ENCODE data around the gene TBKBP1.

Gene TBKBP1, protein sequence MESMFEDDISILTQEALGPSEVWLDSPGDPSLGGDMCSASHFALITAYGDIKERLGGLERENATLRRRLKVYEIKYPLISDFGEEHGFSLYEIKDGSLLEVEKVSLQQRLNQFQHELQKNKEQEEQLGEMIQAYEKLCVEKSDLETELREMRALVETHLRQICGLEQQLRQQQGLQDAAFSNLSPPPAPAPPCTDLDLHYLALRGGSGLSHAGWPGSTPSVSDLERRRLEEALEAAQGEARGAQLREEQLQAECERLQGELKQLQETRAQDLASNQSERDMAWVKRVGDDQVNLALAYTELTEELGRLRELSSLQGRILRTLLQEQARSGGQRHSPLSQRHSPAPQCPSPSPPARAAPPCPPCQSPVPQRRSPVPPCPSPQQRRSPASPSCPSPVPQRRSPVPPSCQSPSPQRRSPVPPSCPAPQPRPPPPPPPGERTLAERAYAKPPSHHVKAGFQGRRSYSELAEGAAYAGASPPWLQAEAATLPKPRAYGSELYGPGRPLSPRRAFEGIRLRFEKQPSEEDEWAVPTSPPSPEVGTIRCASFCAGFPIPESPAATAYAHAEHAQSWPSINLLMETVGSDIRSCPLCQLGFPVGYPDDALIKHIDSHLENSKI

DNA sequence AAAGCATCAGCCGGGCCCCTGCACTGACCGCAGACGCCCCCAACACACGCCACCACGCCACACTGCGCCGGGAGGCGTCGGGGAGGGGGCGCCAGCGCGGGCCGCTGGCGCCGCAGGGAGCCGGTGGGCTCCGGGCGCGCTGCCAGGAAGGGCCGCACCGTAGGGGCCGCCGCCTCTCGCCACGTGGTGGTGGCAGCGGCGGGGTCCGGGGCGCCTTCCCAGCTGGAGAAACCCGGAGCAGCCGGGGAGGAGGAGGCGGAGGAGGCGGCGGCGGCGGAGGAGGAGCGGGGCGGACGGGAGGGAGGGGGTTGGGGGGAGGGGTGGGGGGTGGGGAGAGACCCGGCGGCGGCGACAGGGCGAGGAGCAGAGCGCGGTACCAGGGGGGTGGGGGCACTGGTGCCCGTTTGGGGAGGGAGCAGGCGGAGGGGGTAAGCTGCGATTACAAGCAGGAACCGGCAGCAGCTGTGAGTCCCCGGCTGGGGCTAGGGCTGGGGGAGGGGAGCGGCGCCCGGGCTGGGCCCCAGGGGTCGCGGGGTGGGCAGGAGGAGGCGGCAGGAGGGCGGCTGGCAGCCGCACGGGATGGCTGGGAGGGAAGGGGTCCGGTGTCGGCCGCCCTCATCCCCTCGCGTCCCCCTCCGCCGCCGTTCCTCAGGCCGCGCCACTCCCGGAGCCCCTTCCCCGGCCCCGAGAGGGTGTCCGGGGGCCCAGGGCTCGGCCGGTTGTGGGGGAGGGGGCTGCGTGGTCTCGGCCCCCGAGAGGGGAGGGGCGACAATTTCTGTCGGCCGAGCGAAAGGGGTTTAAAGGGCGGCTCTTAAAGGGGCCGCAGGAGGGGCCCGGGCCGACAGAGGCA is at the start of gene TBKBP1:
TSS of gene TBKBP1 (plus strand) at position 431 of the 850 bp plus-strand sequence. CDS start 1,952 bp downstream, outside the sequence.
- DNase-seq (ENCODE audit: low read depth in 1 of 2, low spot score in 1 of 2): peak in 1 of 2 donors; percentile 35

GRCh38 chr17:47644324-47644723 is 49.6 kb upstream of the TBKBP1 start:
- no peak for DNase-seq (ENCODE audit: low read depth in 1 of 2, low spot score in 1 of 2)

GRCh38 chr17:47649153-47649971 is 44.6 kb upstream of the TBKBP1 start, which contains the start of gene KPNB1:
Gene KPNB1 (plus strand): TSS chr17:47649919. CDS start chr17:47650245, 326 bp downstream.
- peak; percentile 89 to 98 for DNase-seq (ENCODE audit: low read depth in 1 of 2, low spot score in 1 of 2)

- DNase-seq (ENCODE audit: low read depth in 1 of 2, low spot score in 1 of 2): peak in 1 of 2 donors; percentile 31
Observed at GRCh38 chr17:47649972-47650524, 43.9 kb upstream of the TBKBP1 start.

GRCh38 chr17:47650525-47651522 is 43.1 kb upstream of the TBKBP1 start:
- peak; percentile 86 to 93 for DNase-seq (ENCODE audit: low read depth in 1 of 2, low spot score in 1 of 2)

- no peak for DNase-seq (ENCODE audit: low read depth in 1 of 2, low spot score in 1 of 2)
Observed at GRCh38 chr17:47651704-47652103, 42.3 kb upstream of the TBKBP1 start.

DNA sequence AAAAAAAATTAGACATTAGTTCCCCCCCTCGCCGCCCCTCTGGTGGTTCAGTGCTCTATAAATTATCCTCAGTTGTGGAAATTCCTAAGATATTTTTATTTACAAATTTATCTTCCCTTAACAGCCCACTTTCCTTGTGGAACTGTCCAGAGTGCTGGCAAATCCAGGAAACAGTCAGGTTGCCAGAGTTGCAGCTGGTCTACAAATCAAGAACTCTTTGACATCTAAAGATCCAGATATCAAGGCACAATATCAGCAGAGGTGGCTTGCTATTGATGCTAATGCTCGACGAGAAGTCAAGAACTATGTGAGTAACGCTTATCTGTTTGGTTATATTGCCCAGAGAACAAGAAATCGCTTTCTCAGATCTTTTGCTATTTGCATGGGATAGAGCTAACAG is 41.4 kb upstream of the TBKBP1 start:
- DNase-seq (ENCODE audit: low read depth in 1 of 2, low spot score in 1 of 2): no peak

DNA sequence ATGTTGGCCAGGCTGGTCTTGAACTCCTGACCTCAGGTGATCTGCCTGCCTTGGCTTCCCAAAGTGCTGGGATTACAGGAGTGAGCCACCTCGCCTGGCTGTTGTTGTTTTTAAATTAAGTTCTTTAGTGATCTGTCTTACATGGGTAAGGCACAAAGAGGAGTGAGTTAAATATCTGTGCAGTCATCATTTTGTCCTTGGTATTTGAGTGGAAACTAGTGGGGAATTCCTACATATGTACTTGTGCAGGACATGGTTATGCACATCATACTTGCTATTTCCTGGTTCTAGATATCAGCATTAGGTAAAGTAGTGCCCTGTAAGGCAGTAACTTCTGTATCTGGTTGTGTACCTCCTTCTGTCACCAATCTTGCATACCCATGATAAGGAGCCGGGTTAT is 40.5 kb upstream of the TBKBP1 start:
- DNase-seq (ENCODE audit: low read depth in 1 of 2, low spot score in 1 of 2): no peak

DNA sequence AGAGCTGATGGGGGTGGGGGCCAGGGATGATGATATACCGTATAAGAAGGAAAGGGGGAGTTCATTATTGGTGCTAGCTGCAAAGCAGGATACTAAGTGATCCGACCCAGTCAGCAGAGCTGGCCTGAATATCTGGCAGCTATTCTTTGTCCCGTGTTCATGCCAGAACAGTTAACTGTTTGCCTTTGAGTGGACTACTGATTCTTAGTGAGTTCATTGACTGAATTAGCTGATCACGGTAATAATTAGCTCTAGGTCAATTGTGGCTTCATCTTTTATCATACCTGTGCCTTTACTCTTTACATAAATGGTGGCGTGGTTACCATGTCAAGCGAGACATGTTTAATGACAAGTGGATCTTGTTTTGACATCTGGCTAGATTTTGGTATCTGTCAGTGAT is 39.0 kb upstream of the TBKBP1 start:
- DNase-seq (ENCODE audit: low read depth in 1 of 2, low spot score in 1 of 2): no peak

GRCh38 chr17:47660064-47660492 is 33.9 kb upstream of the TBKBP1 start:
- no peak for DNase-seq (ENCODE audit: low read depth in 1 of 2, low spot score in 1 of 2)

GRCh38 chr17:47663912-47664623 is 29.9 kb upstream of the TBKBP1 start:
- peak; percentile 13 to 61 for DNase-seq (ENCODE audit: low read depth in 1 of 2, low spot score in 1 of 2)

DNA sequence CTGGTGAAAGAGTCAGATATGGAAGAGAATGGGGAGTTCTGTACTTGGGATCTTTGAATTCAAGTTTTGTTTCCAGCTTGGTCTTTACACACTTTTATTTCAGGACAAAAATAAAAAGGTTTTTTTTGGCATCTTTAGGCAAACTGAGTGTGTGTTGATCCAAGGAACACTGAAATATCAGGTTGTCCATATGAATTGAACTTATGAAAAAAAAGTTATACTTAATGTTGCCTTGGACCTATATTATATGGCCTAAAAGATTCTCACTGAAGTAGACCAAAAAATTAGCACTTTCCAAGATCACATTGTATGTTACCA is 29.4 kb upstream of the TBKBP1 start:
- DNase-seq (ENCODE audit: low read depth in 1 of 2, low spot score in 1 of 2): no peak

DNA sequence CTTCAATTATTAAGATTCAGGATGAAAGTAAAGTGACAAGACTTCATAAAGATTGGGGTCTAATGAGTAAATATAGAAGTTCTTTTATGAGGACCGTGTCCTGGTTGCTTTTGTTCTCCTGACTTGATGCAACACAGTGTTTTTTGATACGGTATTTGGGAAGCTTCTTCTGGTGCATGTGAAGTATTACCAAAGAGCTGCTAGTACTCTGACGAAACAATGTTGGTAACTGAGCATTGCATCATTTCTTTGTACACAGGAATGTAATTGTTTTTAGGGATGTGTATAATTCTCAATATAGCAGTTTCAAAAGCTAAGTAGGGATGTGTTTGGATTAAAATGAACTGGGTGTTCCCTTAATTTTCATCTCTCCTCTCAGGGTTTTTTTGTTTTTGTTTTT is 28.3 kb upstream of the TBKBP1 start:
- DNase-seq (ENCODE audit: low read depth in 1 of 2, low spot score in 1 of 2): no peak

GRCh38 chr17:47669081-47669480 is 24.9 kb upstream of the TBKBP1 start:
- no peak for DNase-seq (ENCODE audit: low read depth in 1 of 2, low spot score in 1 of 2)

- DNase-seq (ENCODE audit: low read depth in 1 of 2, low spot score in 1 of 2): no peak
Observed at GRCh38 chr17:47670064-47670463, 23.9 kb upstream of the TBKBP1 start.

GRCh38 chr17:47674499-47674898 is 19.5 kb upstream of the TBKBP1 start:
- DNase-seq (ENCODE audit: low read depth in 1 of 2, low spot score in 1 of 2): no peak

DNA sequence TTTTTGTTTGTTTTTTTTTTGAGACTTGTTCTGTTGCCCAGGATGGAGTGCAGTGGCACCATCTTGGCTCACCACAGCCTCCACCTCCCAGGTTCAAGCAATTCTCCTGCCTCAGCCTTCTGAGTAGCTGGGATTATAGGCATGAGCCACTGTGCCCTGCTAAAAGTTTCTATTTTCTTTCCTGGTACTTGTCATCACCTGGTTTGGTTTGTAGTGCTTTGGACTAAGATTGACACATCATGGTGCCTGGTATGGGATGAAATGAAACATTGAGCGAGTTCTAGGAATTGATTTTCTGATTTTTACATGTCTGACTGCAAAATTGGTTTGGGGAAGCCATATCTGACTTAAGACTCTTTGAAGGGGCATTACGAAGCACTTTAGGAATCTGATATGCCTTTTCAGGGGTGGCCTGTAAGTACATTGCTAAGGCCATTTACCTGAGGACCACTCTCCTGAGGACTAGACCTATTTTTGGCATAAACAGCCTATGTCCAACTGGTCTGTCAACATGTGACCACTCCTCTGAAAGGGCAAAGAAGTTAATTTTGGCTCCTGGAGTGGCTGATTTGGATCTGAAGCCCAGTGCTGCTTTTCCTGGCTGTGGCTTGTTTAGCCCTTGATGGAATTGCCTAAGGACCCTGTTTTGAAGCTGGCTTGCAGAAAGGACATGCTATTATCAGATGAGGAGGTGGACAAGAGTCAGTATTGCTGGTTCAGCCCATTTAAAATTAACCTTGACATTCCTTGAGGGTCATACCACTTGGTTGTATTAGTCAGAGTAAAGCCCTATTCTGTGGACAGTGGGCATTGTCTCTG is 18.4 kb upstream of the TBKBP1 start:
- no peak for DNase-seq (ENCODE audit: low read depth in 1 of 2, low spot score in 1 of 2)

DNA sequence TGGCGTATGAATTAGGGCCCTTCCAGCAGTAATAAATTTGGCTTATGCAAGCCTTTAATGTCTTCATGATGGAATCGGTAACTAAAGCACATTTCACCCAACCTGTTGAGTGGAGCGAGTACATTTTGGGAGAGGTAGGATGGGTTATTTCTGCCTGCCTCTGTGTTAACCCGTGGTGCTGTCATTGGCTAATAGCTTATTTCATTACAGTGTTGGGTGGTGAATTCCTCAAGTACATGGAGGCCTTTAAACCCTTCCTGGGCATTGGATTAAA is 17.8 kb upstream of the TBKBP1 start:
- no peak for DNase-seq (ENCODE audit: low read depth in 1 of 2, low spot score in 1 of 2)

Data from activated CD4-positive, alpha-beta T cell treated with anti-CD3 and anti-CD28 coated beads, Interleukin-2, amount 50 U/mL, for 24 hours (primary cell).